Upper lobe of left lung (tissue), 6 donors: ENCODE results near the gene HIRA. TPM values are rescaled to one million over a fixed set of nuclear protein-coding genes. Genes with fewer than 3 reads are reported as not detected.

Experiments used
- ATAC-seq, 2 donors: fragments of 200-7000 bp; cut with Tn5 transposase; one replicate each; pipeline ENCODE4 v1.9.1; 2022; ENCODE audit warnings: mild to moderate bottlenecking in 2 of 2, moderate library complexity in 2 of 2; ENCODE audit not compliant: low FRiP score in 2 of 2
- DNase-seq, 2 donors: peaks; one replicate each; pipeline ENCODE4 v3.0.0-alpha.2; 2019 to 2020
- H3K27ac ChIP-seq, 4 donors: fragments of 200-600 bp; sonication (generic); one replicate each; pipeline ENCODE4 v1.5.1; 2016 to 2019
- H3K27me3 ChIP-seq, 4 donors: fragments of 200-600 bp; sonication (generic); one replicate each; pipeline ENCODE4 v1.5.1; 2017 to 2019
- H3K36me3 ChIP-seq, 4 donors: fragments of 200-600 bp; sonication (generic); one replicate each; pipeline ENCODE4 v1.5.1; 2016 to 2019
- H3K4me1 ChIP-seq, 4 donors: fragments of 200-600 bp; sonication (generic); one replicate each; pipeline ENCODE4 v1.5.1; 2018 to 2019
- H3K4me3 ChIP-seq, 4 donors: fragments of 200-600 bp; sonication (generic); one replicate each; pipeline ENCODE4 v1.5.1; 2017 to 2019; ENCODE audit warnings: mild to moderate bottlenecking in 2 of 4, moderate library complexity in 1 of 4
- H3K9me3 ChIP-seq, 4 donors: fragments of 200-600 bp; sonication (generic); one replicate each; pipeline ENCODE4 v1.5.1; 2018 to 2019
- EP300 ChIP-seq, 4 donors: sonication (generic); formaldehyde crosslinking; IDR thresholded peaks; one replicate each; pipeline ENCODE4 v1.5.1; 2017; ENCODE audit warnings: antibody characterized with exemption in 4 of 4, control low read depth in 2 of 4
- POLR2A ChIP-seq, 4 donors: fragments of 450-650 bp; IDR thresholded peaks; one replicate each; pipeline ENCODE4 v1.5.1; 2016 to 2017; ENCODE audit warnings: antibody characterized with exemption in 4 of 4, mild to moderate bottlenecking in 2 of 4
- POLR2AphosphoS5 ChIP-seq, 2 donors: sonication (generic); formaldehyde crosslinking; IDR thresholded peaks; one replicate each; pipeline ENCODE4 v1.5.1; 2017; ENCODE audit warnings: antibody characterized with exemption in 2 of 2
- WGBS, 2 donors: methylation state at CpG; one replicate each; pipeline ENCODE4 v1.1.5; 2017 to 2018; 5-methylcytosine and 5-hydroxymethylcytosine counted together
- total RNA-seq, 6 donors: library from RNA; depleted of rRNA in 4 of 6; stranded (reverse); fragments of >200 nt in 4 of 6; gene quantifications; one replicate each; pipeline versions ENCODE4 v1.1.0 to v1.2.1, GENCODE V29; 2016 to 2021
- TF ChIP-seq, protein P1 (sequence below), 6 experiments: fragments of 450-650 bp in 4 of 6; fragments of 200-600 bp in 2 of 6; sonication (generic) in 2 of 6; IDR thresholded peaks; one replicate each; pipeline ENCODE4 v1.5.1; 2016 to 2019; ENCODE audit warnings: antibody characterized with exemption in 6 of 6
- donor health status: DM: no; HTN: no; CAD: no; lungs with moderate emphysema.
- donor health status: DM: no; HTN: yes; CAD: no; lungs with severe emphysema.

HIRA gene
- total RNA-seq, 6 donors from 2014 or later = 9.9 to 27.5 (median 22.1) TPM

DNA sequence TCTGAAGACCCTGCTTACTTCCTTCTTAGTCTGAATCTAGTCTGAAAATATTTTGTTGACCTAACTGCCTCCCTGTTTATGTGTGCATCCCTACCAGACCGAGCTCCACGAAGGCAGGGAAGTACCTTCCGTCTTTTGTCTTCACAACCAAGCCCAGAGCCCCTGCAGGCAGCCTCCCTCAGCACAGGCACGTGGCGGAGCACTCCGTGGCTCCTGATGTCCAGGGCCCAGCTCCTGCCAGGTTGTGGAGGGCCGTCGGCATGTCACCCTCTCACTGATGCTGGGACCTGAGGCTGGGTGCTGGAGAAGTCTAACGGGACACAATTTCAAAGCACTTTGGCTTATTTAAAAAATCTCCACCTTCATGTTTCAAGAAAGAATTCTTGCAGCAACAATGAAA, 80.6 kb downstream of the HIRA start:
- Histone ChIP-seq H3K4me1 (no peaks in the 10 kb centered on the region), H3K27me3 (no peaks in the 10 kb centered on the region), H3K36me3 (peaks cover 39 to 99% (median 78%) of the 10 kb centered on the region in 4 donors), H3K27ac (no peak overlapping the region), H3K4me3 (no peak overlapping the region), H3K9me3 (no peaks in the 10 kb centered on the region)
- TF ChIP-seq POLR2AphosphoS5 (IDR thresholded peaks at IDR 0.05) = no peak
- no peak for TF ChIP-seq POLR2A (IDR thresholded peaks at IDR 0.05)
- ATAC-seq (no peak), DNase-seq (peak in 1 of 2 donors; percentile 59)
- 94 to 99% methylated on average over 6 to 9 of the region's 9 CpGs for WGBS, 2 donors

DNA sequence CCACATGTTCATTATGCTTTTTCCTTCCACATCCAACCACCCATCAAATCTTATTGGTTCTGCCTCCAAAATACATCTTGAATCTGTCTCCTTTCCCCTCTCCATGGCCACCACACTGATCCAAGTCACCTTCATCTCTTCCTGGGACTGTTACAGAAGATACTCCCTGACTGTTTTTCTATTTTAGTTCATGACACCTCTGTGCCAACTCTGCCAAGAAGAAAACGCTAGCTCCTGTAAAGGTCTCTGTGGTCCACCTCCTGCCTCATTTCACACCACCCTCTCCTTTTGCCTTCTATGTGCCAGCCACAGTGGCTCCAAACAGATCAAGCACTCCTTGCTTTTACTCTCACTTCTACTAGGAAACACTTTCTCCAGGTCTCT, 81.1 kb downstream of the HIRA start:
- Histone ChIP-seq H3K9me3 (no peaks in the 10 kb centered on the region), H3K4me1 (no peaks in the 10 kb centered on the region), H3K4me3 (no peak overlapping the region), H3K27ac (no peak overlapping the region), H3K36me3 (peaks cover 36 to 99% (median 74%) of the 10 kb centered on the region in 4 donors), H3K27me3 (no peaks in the 10 kb centered on the region)
- no peak for ATAC-seq
- TF ChIP-seq POLR2AphosphoS5 (IDR thresholded peaks at IDR 0.05) = no peak
- DNase-seq = no peak
- 95 to 100% methylated on average over 1 of the region's 1 CpG for WGBS, 2 donors

DNA sequence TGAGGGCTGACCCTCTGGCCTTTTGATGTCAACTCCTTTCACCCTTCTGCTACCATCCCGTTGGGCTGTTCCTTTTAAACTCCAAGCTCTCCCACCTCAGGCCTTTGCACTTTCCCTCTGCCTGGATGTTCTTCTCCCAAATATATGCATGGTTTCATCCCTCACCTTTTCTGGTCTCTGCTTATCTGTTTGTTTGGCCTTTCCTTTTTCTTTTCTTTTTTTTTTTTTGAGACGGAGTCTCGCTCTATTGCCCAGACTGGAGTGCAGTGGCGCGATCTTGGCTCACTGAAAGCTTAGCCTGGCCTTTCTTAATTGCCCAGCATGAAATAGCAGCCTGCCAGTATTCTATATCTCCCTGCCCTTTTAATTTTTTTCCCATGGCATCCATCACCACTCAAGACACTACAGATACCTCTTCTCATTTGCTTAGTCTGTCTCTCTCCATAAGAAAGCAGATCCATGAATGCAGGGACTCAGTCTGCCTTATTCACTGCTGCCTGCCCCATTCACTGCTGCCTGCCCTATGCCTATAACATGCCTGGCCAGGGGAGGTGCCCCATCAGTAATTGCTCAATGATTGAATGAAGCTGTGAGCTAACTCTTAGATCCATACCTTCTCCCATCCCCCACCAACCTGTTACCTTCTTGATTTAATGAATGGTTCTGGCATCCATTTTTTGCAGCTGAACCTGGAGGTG, 81.6 kb downstream of the HIRA start:
- DNase-seq (no peak), ATAC-seq (no peak)
- Histone ChIP-seq H3K36me3 (peaks cover 35 to 96% (median 69%) of the 10 kb centered on the region in 4 donors), H3K4me1 (no peaks in the 10 kb centered on the region), H3K27me3 (no peaks in the 10 kb centered on the region), H3K27ac (no peak overlapping the region), H3K9me3 (no peaks in the 10 kb centered on the region), H3K4me3 (no peak overlapping the region)
- TF ChIP-seq EP300 (IDR thresholded peaks at IDR 0.05) = no peak
- TF ChIP-seq POLR2AphosphoS5 (IDR thresholded peaks at IDR 0.05) = no peak
- no peak for TF ChIP-seq POLR2A (IDR thresholded peaks at IDR 0.05)
- TF ChIP-seq, protein P1, sequence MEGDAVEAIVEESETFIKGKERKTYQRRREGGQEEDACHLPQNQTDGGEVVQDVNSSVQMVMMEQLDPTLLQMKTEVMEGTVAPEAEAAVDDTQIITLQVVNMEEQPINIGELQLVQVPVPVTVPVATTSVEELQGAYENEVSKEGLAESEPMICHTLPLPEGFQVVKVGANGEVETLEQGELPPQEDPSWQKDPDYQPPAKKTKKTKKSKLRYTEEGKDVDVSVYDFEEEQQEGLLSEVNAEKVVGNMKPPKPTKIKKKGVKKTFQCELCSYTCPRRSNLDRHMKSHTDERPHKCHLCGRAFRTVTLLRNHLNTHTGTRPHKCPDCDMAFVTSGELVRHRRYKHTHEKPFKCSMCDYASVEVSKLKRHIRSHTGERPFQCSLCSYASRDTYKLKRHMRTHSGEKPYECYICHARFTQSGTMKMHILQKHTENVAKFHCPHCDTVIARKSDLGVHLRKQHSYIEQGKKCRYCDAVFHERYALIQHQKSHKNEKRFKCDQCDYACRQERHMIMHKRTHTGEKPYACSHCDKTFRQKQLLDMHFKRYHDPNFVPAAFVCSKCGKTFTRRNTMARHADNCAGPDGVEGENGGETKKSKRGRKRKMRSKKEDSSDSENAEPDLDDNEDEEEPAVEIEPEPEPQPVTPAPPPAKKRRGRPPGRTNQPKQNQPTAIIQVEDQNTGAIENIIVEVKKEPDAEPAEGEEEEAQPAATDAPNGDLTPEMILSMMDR (IDR thresholded peaks at IDR 0.05) = no peak
- WGBS, 2 donors = 96 to 97% methylated on average over 5 of the region's 5 CpGs

DNA sequence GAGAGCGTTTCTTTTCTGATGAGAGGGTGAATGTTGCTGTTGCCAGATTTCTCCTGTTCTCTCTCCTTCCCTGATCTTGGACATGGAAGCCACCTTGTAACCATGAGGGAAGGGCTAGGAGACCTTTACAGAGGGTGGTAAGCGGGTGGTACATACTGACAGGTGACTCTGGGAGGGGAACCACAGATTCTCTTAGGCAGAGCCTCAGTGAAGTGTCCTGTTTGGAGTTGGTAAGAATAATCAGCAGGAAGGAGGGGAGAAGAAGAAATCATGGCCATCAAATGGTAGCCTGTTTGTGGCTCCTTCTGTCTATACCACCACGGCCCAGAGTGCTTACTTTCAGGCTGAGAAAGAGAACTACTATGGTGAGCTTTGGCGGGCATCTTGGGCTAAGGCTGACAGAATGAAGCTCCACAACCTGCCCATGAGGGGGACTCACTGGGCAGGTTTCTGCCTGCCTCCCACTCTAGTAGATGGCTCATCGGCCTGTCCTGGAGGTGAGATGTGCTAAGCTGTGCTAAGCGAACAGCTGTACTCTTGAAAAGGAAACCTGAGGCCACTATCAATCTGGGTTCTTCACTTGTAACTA, 84.8 kb downstream of the HIRA start:
- Histone ChIP-seq H3K27ac (no peak overlapping the region), H3K4me1 (no peaks in the 10 kb centered on the region), H3K4me3 (no peak overlapping the region), H3K9me3 (no peaks in the 10 kb centered on the region), H3K27me3 (no peaks in the 10 kb centered on the region), H3K36me3 (peaks cover 16 to 87% (median 50%) of the 10 kb centered on the region in 4 donors)
- ATAC-seq = no peak
- no peak for DNase-seq
- 94 to 97% methylated on average over 6 of the region's 6 CpGs for WGBS, 2 donors
- TF ChIP-seq POLR2A (IDR thresholded peaks at IDR 0.05) = no peak
- no peak for TF ChIP-seq EP300 (IDR thresholded peaks at IDR 0.05)
- TF ChIP-seq, protein P1 (IDR thresholded peaks at IDR 0.05) = no peak
- TF ChIP-seq POLR2AphosphoS5 (IDR thresholded peaks at IDR 0.05) = no peak

DNA sequence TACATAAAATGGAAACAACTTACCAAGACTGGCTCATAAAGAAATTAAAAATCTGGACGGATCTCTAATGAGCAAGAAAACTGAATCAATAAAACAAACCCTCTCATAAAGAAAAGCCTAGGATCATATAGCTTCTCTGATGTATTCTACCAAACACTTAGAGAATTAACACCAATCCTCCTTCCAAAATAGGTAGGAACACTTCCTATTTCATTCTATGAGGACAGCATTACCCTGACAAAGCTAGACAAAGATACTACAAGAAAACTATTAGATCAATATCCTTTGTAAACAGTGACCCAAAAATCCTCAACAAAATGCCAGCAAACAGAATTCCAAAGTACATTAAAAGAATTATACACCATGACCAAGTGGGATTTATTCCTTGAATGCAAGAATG, 87.1 kb downstream of the HIRA start:
- Histone ChIP-seq H3K27me3 (no peaks in the 10 kb centered on the region), H3K4me3 (no peak overlapping the region), H3K4me1 (no peaks in the 10 kb centered on the region), H3K36me3 (peaks cover 2 to 75% (median 35%) of the 10 kb centered on the region in 4 donors), H3K9me3 (no peaks in the 10 kb centered on the region), H3K27ac (no peak overlapping the region)
- TF ChIP-seq, protein P1 (IDR thresholded peaks at IDR 0.05) = no peak
- TF ChIP-seq EP300 (IDR thresholded peaks at IDR 0.05) (no peak), POLR2AphosphoS5 (IDR thresholded peaks at IDR 0.05) (no peak), POLR2A (IDR thresholded peaks at IDR 0.05) (no peak)
- 97 to 100% methylated on average over 1 of the region's 1 CpG for WGBS, 2 donors
- ATAC-seq (no peak), DNase-seq (no peak)
